Omental fat pad (tissue), 4 donors: ENCODE data around the gene LACTBL1. TPM values are rescaled to one million over a fixed set of nuclear protein-coding genes. Genes with fewer than 3 reads are reported as not detected.

Experiments
- ATAC-seq: fragments of 150-250 bp; one replicate; pipeline ENCODE4 v1.9.1; 2016; ENCODE audit warnings: mild to moderate bottlenecking, moderate library complexity; ENCODE audit not compliant: low FRiP score
- DNase-seq: peaks from one replicate; pipeline ENCODE4 v3.0.0-alpha.2; 2019; ENCODE audit warnings: low spot score
- total RNA-seq, 4 donors: library from RNA; depleted of rRNA; stranded (reverse); fragments of >200 nt; gene quantifications; one replicate each; pipeline ENCODE4 v1.1.0, GENCODE V29; 2016
- TF ChIP-seq, protein P1 (sequence below), 3 donors: fragments of 450-650 bp; IDR thresholded peaks; one replicate each; pipeline ENCODE4 v1.5.1; 2016 to 2017; ENCODE audit warnings: antibody characterized with exemption in 3 of 3, mild to moderate bottlenecking in 3 of 3, moderate library complexity in 2 of 3

Gene LACTBL1
- total RNA-seq, 4 donors from 2014 or later, result not detected

DNA sequence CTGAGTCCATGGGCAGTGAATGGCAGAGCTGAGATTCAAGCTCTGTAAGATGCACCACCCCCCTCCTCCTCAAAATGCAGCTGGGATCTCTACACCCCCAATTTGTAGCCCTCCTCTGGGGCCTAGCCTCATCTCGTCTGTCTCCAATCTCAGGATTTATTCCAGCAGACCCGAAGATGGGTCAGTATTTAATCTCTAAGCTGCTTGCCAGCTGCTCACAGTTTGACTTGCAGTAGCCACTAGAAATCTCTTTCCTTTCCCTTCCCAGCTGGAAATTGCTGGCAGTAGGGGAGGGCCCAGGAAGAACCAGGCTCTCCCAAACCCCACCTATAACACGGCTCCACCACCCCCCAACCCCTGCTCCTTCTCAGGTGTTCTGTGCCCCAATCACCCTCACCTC, 1.5 kb downstream of the LACTBL1 start:
- TF ChIP-seq, protein P1, sequence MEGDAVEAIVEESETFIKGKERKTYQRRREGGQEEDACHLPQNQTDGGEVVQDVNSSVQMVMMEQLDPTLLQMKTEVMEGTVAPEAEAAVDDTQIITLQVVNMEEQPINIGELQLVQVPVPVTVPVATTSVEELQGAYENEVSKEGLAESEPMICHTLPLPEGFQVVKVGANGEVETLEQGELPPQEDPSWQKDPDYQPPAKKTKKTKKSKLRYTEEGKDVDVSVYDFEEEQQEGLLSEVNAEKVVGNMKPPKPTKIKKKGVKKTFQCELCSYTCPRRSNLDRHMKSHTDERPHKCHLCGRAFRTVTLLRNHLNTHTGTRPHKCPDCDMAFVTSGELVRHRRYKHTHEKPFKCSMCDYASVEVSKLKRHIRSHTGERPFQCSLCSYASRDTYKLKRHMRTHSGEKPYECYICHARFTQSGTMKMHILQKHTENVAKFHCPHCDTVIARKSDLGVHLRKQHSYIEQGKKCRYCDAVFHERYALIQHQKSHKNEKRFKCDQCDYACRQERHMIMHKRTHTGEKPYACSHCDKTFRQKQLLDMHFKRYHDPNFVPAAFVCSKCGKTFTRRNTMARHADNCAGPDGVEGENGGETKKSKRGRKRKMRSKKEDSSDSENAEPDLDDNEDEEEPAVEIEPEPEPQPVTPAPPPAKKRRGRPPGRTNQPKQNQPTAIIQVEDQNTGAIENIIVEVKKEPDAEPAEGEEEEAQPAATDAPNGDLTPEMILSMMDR (IDR thresholded peaks at IDR 0.05), result no peak
- DNase-seq, result no peak
- no peak for ATAC-seq

DNA sequence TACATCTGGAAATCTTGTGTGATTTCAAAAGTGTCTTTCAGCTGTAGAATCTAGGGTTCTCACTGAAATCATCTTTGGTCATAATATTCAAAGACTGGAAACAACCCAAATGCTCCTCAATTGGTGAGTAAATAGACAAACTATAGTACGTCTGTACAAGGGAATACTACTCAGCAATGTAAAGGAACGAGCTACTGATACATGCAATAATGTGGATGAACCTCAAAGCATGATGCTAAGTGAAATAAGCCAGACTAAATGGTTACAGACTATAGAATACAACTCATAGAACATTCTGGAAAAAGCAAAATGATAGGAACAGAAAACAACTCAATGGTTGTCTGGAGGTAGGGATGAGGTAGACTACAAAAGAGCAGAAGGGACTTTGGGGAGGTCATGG, 2.6 kb downstream of the LACTBL1 start:
- DNase-seq, result no peak
- TF ChIP-seq, protein P1 (IDR thresholded peaks at IDR 0.05), result no peak
- no peak for ATAC-seq

DNA sequence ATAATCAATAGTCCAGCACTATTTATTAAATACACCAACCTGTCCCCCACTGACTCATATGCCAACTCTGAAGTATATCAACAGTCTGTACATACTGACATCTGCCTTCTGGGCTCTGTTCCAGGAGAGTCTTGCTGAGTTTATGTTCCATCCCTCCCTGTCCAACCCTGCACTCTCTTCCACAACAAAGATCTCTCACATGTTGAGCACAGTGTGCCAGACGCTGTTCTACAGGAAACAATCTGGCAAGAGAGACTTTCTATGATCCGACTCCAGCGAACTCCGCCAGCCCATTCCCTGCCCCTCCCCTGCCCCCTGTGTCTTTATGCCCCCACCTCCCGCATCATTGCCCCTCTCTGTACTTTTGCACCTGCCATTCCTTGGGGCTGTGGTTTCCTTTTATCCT, 3.4 kb downstream of the LACTBL1 start:
- ATAC-seq (no peak), DNase-seq (no peak)
- TF ChIP-seq, protein P1 (IDR thresholded peaks at IDR 0.05), result no peak

DNA sequence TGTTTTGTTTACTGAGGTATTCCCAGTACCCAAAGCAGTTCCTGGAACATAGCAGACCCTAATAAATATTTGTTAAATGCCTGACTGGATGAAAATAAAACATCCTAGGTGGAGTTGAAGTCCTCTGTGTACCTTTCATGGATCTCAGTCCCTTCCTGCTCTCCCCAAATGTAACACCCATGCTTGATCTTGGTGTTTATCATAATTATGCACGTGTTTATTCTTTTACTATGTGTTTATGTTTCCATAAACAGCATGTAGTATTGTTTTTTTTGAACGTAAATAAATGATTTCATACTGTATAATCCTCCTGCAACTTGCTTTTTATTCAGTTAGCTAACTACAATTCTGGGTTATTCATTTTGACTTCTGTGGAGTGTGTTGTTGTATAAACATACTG, 4.8 kb downstream of the LACTBL1 start:
- TF ChIP-seq, protein P1 (IDR thresholded peaks at IDR 0.05), result no peak
- ATAC-seq, result no peak
- no peak for DNase-seq

DNA sequence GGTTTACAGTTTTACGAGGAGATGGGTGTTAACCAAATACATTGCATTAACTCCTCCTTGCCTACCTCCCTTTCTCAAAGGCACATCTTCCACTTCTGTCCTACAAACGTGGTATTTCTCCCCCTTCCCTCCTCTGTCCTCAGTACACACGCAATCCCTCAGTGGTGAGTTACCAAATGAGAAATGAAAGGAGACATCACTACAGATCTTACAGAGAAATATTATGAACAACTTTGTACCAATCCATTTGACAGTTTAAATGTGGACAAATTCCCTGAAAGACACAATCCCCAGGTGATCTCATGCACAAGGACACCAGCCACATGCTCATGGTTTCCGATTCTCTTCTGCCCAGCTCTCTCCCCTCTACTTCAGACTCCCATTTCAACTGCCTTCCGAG, 6.4 kb downstream of the LACTBL1 start:
- DNase-seq, result no peak
- TF ChIP-seq, protein P1 (IDR thresholded peaks at IDR 0.05), result no peak
- no peak for ATAC-seq

DNA sequence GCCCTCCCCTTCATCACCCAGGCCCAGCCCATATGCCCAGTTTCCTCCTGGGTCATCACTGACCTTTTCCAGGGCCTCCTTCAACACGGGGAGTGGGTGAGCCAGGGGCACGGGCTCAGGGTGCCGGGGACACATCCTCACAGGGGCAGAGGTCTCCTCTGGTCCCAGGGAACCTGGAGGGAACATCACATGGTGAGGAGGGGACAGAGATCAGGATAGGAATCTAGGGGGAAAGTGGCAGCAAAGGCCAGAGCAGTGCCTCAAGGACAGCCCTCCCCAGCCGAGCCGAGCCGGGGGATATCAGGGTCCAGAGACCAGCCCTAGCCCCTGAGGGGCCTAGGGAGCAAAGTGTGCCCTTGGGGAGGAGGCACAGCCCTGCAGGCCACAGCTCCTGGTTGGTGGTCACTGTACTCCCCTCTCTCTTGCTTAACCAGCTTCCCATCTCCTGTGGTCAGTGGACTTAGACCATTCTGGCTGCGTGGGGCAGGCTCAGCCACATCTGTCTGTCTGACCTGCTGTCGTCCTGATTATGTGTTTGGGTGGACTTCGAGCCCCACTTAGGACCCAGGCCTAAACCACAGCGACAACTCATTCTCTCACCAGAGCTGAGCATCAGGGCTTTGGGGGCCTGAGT, 9.5 kb downstream of the LACTBL1 start:
- ATAC-seq (no peak), DNase-seq (no peak)
- TF ChIP-seq, protein P1 (IDR thresholded peaks at IDR 0.05), result no peak

DNA sequence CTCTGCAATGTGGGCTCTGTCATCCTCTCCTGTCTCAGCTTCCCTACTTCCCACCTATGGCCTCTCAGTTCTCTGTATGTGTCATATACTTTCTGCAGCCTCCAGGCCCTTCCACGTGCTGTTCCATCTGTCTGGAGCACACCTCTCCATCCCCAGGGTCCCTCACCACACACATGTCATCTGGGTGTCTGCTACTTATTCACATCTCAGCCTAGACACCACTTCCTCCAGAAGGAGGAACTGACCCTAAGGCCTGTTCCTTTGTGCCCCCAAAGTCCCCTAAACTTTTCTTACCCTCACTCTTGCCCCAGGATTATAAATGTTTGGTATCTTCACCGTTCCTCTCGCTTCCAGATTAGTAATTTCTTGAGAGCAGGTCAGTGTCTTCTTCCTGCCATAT, 10.1 kb downstream of the LACTBL1 start:
- DNase-seq (no peak), ATAC-seq (no peak)
- TF ChIP-seq, protein P1 (IDR thresholded peaks at IDR 0.05), result no peak
